Astrocyte (in vitro differentiated cells and primary cell): ENCODE data around the gene PIAS1. TPM values are rescaled to one million over a fixed set of nuclear protein-coding genes. Genes with fewer than 3 reads are reported as not detected.

Experiments
- DNase-seq: peaks from one replicate; pipeline ENCODE4 v3.0.0-alpha.2; 2010; ENCODE audit warnings: low read depth
- FAIRE-seq: peaks from 2 replicates; lab custom pipeline; 2011; peaks lifted over from hg19 to GRCh38; lab: Jason Lieb, UNC
- H2AFZ ChIP-seq: 2 replicates; pipeline ENCODE4 v1.6.0; 2012; ENCODE audit warnings: low read depth, low read length, inconsistent platforms
- H3K27ac ChIP-seq: 2 replicates; pipeline ENCODE4 v1.5.1; 2011; ENCODE audit warnings: low read depth, low read length, inconsistent platforms
- H3K27me3 ChIP-seq: 2 replicates; pipeline ENCODE4 v1.6.0; 2011; ENCODE audit warnings: low read length, inconsistent platforms; ENCODE audit not compliant: insufficient read depth
- H3K36me3 ChIP-seq: 2 replicates; pipeline ENCODE4 v1.5.1; 2011; ENCODE audit warnings: low read length, inconsistent platforms; ENCODE audit not compliant: insufficient read depth
- H3K4me1 ChIP-seq: 2 replicates; pipeline ENCODE4 v1.5.1; 2011; ENCODE audit warnings: low read length, inconsistent platforms; ENCODE audit not compliant: insufficient read depth
- H3K4me2 ChIP-seq: 2 replicates; pipeline ENCODE4 v1.6.0; 2012; ENCODE audit warnings: low read length, inconsistent platforms
- H3K4me3 ChIP-seq: 2 replicates; pipeline ENCODE4 v1.5.1; 2011; ENCODE audit warnings: low read depth, mild to moderate bottlenecking, low read length, inconsistent platforms; ENCODE audit not compliant: insufficient read depth
- H3K79me2 ChIP-seq: 2 replicates; pipeline ENCODE4 v1.6.0; 2012; ENCODE audit warnings: mild to moderate bottlenecking, low read length, inconsistent platforms; ENCODE audit not compliant: insufficient read depth
- H3K9ac ChIP-seq: 2 replicates; pipeline ENCODE4 v1.6.0; 2012; ENCODE audit warnings: mild to moderate bottlenecking, low read length, inconsistent platforms
- H3K9me3 ChIP-seq: 2 replicates; pipeline ENCODE4 v1.5.1; 2012; ENCODE audit warnings: low read depth, mild to moderate bottlenecking, low read length, inconsistent platforms; ENCODE audit not compliant: insufficient read depth
- H4K20me1 ChIP-seq: 2 replicates; pipeline ENCODE4 v1.6.0; 2012; ENCODE audit warnings: low read length, inconsistent platforms; ENCODE audit not compliant: insufficient read depth
- H3K27ac Mint-ChIP-seq: one replicate; pipeline ENCODE4 v1.8.0; 2021; ENCODE audit warnings: mild to moderate bottlenecking, mixed read lengths; ENCODE audit not compliant: unreplicated experiment
- H3K27me3 Mint-ChIP-seq: one replicate; pipeline ENCODE4 v1.8.0; 2021; ENCODE audit warnings: low read depth, mixed read lengths; ENCODE audit not compliant: unreplicated experiment
- H3K36me3 Mint-ChIP-seq: one replicate; pipeline ENCODE4 v1.8.0; 2021; ENCODE audit warnings: low read depth, mixed read lengths; ENCODE audit not compliant: unreplicated experiment
- H3K4me1 Mint-ChIP-seq: one replicate; pipeline ENCODE4 v1.8.0; 2021; ENCODE audit warnings: low read depth, mixed read lengths; ENCODE audit not compliant: unreplicated experiment
- H3K4me3 Mint-ChIP-seq: one replicate; pipeline ENCODE4 v1.8.0; 2021; ENCODE audit warnings: mild to moderate bottlenecking, moderate library complexity, mixed read lengths; ENCODE audit not compliant: unreplicated experiment
- H3K9me3 Mint-ChIP-seq: one replicate; pipeline ENCODE4 v1.8.0; 2021; ENCODE audit warnings: mild to moderate bottlenecking, mixed read lengths; ENCODE audit not compliant: unreplicated experiment
- EZH2 ChIP-seq: IDR thresholded peaks from 2 replicates; pipeline ENCODE4 v1.6.1; 2012; ENCODE audit warnings: mild to moderate bottlenecking, low read length, inconsistent platforms; ENCODE audit not compliant: insufficient read depth
- total RNA-seq: library from RNA; stranded (reverse); gene quantifications from 2 replicates; pipeline ENCODE4 v1.2.1, GENCODE V29; 2021
- TF ChIP-seq, protein P1 (sequence below): IDR thresholded peaks from 2 replicates; pipeline ENCODE4 v1.5.1; 2011; ENCODE audit warnings: low read depth, mild to moderate bottlenecking, inconsistent platforms, low read length, moderate library complexity; ENCODE audit not compliant: insufficient read depth

Gene PIAS1
- total RNA-seq, 1 donor from 2014 or later, result 30.2 TPM

DNA sequence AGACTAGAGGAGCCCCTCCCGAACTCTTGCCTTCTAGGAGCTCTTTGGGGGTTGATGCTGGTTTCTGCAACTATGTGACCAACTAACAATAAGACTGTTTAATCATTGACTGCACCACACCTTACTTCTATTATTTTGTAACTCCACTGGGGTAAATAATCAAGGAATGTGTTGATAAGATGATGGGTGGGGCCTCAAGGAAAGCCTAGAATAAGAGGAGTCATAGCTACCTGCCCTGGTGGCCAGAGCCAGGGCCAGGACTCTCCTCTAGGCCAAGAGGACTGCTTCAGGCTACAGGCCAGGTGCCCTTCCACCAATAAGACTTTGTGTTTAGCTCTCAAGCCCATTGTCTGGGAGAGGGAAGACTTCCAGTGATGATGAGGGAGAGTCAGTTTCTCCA lies 41.2 kb upstream of the PIAS1 start:
- no peak overlapping the region for H3K27ac Mint-ChIP-seq
- no peaks in the 10 kb centered on the region for H3K79me2 ChIP-seq
- no peak overlapping the region for H3K4me3 Mint-ChIP-seq

DNA sequence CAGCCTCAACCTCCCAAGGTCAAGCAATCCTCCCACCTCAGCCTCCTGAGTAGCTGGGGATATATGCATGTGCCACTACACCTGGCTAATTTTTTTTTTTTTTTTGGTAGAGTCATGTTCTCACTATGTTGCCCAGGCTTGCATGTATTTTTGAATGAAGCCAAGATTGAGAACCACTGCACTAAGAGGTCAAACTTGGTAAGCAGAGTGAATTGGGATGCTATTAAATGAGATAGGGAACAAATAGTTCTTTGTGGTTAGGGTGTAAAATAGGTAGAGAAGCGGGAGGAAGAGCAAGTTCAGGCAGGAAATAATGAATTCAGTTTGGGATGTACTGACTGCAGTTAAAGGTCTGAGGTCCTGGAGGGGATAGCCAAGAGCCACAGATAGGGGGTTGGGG lies 39.9 kb upstream of the PIAS1 start:
- no peak overlapping the region for H3K27ac Mint-ChIP-seq
- no peaks in the 10 kb centered on the region for H3K79me2 ChIP-seq
- H3K9me3 Mint-ChIP-seq, result peaks cover 6% of the 10 kb centered on the region
- H4K20me1 ChIP-seq, result no peaks in the 10 kb centered on the region
- no peaks in the 10 kb centered on the region for H3K4me1 ChIP-seq
- no peaks in the 10 kb centered on the region for H3K4me1 Mint-ChIP-seq
- no peaks in the 10 kb centered on the region for H3K36me3 ChIP-seq
- no peak for DNase-seq
- no peak overlapping the region for H3K4me3 Mint-ChIP-seq
- H3K27ac ChIP-seq, result no peak overlapping the region
- H2AFZ ChIP-seq, result no peak overlapping the region
- TF ChIP-seq, protein P1, sequence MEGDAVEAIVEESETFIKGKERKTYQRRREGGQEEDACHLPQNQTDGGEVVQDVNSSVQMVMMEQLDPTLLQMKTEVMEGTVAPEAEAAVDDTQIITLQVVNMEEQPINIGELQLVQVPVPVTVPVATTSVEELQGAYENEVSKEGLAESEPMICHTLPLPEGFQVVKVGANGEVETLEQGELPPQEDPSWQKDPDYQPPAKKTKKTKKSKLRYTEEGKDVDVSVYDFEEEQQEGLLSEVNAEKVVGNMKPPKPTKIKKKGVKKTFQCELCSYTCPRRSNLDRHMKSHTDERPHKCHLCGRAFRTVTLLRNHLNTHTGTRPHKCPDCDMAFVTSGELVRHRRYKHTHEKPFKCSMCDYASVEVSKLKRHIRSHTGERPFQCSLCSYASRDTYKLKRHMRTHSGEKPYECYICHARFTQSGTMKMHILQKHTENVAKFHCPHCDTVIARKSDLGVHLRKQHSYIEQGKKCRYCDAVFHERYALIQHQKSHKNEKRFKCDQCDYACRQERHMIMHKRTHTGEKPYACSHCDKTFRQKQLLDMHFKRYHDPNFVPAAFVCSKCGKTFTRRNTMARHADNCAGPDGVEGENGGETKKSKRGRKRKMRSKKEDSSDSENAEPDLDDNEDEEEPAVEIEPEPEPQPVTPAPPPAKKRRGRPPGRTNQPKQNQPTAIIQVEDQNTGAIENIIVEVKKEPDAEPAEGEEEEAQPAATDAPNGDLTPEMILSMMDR, result no peak
- TF ChIP-seq EZH2, result no peak
- no peak overlapping the region for H3K4me2 ChIP-seq
- no peak for FAIRE-seq
- peaks cover 8% of the 10 kb centered on the region for H3K27me3 ChIP-seq
- no peak overlapping the region for H3K4me3 ChIP-seq
- H3K9ac ChIP-seq, result no peak overlapping the region
- H3K36me3 Mint-ChIP-seq, result no peaks in the 10 kb centered on the region
- peaks cover 11% of the 10 kb centered on the region for H3K27me3 Mint-ChIP-seq
- H3K9me3 ChIP-seq, result no peaks in the 10 kb centered on the region

More for the DNA sequence above, 41.2 kb upstream of the PIAS1 start:
- no peak overlapping the region for H3K27ac ChIP-seq
- Mint-ChIP-seq H3K27me3 (peaks cover 8% of the 10 kb centered on the region), H3K9me3 (peaks cover 13% of the 10 kb centered on the region), H3K4me1 (no peaks in the 10 kb centered on the region), H3K36me3 (no peaks in the 10 kb centered on the region)
- DNase-seq, result no peak
- no peak overlapping the region for H3K9ac ChIP-seq
- no peak overlapping the region for H3K4me2 ChIP-seq
- no peaks in the 10 kb centered on the region for H4K20me1 ChIP-seq
- H3K27me3 ChIP-seq, result peaks cover 11% of the 10 kb centered on the region
- H3K36me3 ChIP-seq, result no peaks in the 10 kb centered on the region
- H3K4me3 ChIP-seq, result no peak overlapping the region
- no peaks in the 10 kb centered on the region for H3K4me1 ChIP-seq
- no peak for FAIRE-seq
- H2AFZ ChIP-seq, result no peak overlapping the region
- TF ChIP-seq EZH2, result no peak
- TF ChIP-seq, protein P1, result no peak
- H3K9me3 ChIP-seq, result no peaks in the 10 kb centered on the region

DNA sequence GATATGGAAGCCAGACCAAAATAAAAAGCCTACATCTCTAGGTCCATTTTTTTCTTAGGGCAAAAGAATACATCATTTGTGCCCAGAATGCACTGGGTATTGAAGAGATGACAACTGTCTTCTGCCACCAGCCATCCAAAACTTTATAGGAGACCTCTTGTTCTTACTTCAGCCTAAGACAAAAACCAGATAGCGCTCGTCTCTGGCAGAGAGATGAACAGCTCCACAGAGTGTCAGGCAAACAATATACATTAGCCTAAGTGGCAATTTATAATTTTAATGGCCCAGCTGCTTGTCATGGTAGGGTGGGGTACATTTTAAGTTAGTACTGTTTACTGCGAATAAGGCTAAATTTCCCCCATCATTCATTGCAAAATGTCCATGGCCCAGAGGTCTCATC lies 38.9 kb upstream of the PIAS1 start:
- peaks cover 14% of the 10 kb centered on the region for H3K27me3 Mint-ChIP-seq
- DNase-seq, result no peak
- Histone ChIP-seq H3K9ac (no peak overlapping the region), H3K27ac (no peak overlapping the region), H3K4me2 (no peak overlapping the region), H3K79me2 (no peaks in the 10 kb centered on the region), H3K4me1 (no peaks in the 10 kb centered on the region), H3K4me3 (no peak overlapping the region), H3K27me3 (peaks cover 8% of the 10 kb centered on the region), H3K36me3 (no peaks in the 10 kb centered on the region), H2AFZ (no peak overlapping the region), H3K9me3 (no peaks in the 10 kb centered on the region), H4K20me1 (no peaks in the 10 kb centered on the region)
- H3K4me1 Mint-ChIP-seq, result no peaks in the 10 kb centered on the region
- H3K9me3 Mint-ChIP-seq, result peaks cover 2% of the 10 kb centered on the region
- no peak for FAIRE-seq
- no peaks in the 10 kb centered on the region for H3K36me3 Mint-ChIP-seq
- TF ChIP-seq, protein P1, result no peak
- no peak for TF ChIP-seq EZH2
- H3K4me3 Mint-ChIP-seq, result no peak overlapping the region
- no peak overlapping the region for H3K27ac Mint-ChIP-seq
